Suprapubic skin (tissue), 4 donors: Measurements from ENCODE around the gene ANKEF1. TPM values are rescaled to one million over a fixed set of nuclear protein-coding genes. Genes with fewer than 3 reads are reported as not detected.

ENCODE experiments used
- DNase-seq, 2 donors: peaks; one replicate each; pipeline ENCODE4 v3.0.0-alpha.2; 2019; ENCODE audit warnings: low spot score in 2 of 2
- H3K27ac ChIP-seq: fragments of 200-600 bp; sonication (generic); one replicate; pipeline ENCODE4 v1.5.1; 2019
- H3K27me3 ChIP-seq: fragments of 200-600 bp; sonication (generic); one replicate; pipeline ENCODE4 v1.5.1; 2019
- H3K36me3 ChIP-seq: fragments of 200-600 bp; sonication (generic); one replicate; pipeline ENCODE4 v1.5.1; 2019
- H3K4me1 ChIP-seq: fragments of 200-600 bp; sonication (generic); one replicate; pipeline ENCODE4 v1.5.1; 2019
- H3K4me3 ChIP-seq: fragments of 200-600 bp; sonication (generic); one replicate; pipeline ENCODE4 v1.5.1; 2019; ENCODE audit warnings: mild to moderate bottlenecking
- H3K9me3 ChIP-seq: fragments of 200-600 bp; sonication (generic); one replicate; pipeline ENCODE4 v1.5.1; 2019
- EP300 ChIP-seq: sonication (generic); formaldehyde crosslinking; IDR thresholded peaks from one replicate; pipeline ENCODE4 v1.6.1; 2017; ENCODE audit warnings: antibody characterized with exemption
- POLR2A ChIP-seq, 2 donors: fragments of 450-650 bp; IDR thresholded peaks; one replicate each; pipeline ENCODE4 v1.6.1; 2017; ENCODE audit warnings: antibody characterized with exemption in 2 of 2, mild to moderate bottlenecking in 2 of 2, moderate library complexity in 2 of 2
- POLR2AphosphoS5 ChIP-seq, 3 donors: sonication (generic); formaldehyde crosslinking; IDR thresholded peaks; one replicate each; pipeline ENCODE4 v1.6.1; 2017; ENCODE audit warnings: antibody characterized with exemption in 3 of 3
- WGBS: methylation state at CpG from one replicate; pipeline ENCODE4 v1.1.5; 2018; 5-methylcytosine and 5-hydroxymethylcytosine counted together
- total RNA-seq, 4 donors: library from RNA; depleted of rRNA; stranded (reverse); fragments of >200 nt; gene quantifications; one replicate each; pipeline ENCODE4 v1.1.0, GENCODE V29; 2016
- TF ChIP-seq, protein P1 (sequence below), 2 donors: fragments of 200-600 bp in 1 of 2; fragments of 450-650 bp in 1 of 2; sonication (generic) in 1 of 2; IDR thresholded peaks; one replicate each; pipeline ENCODE4 v1.5.1; 2016 to 2019; ENCODE audit warnings: antibody characterized with exemption in 2 of 2, mild to moderate bottlenecking in 1 of 2, moderate library complexity in 1 of 2

The ANKEF1 gene
- total RNA-seq, 4 donors from 2014 or later: 3.7 to 11.0 (median 4.6) TPM

DNA sequence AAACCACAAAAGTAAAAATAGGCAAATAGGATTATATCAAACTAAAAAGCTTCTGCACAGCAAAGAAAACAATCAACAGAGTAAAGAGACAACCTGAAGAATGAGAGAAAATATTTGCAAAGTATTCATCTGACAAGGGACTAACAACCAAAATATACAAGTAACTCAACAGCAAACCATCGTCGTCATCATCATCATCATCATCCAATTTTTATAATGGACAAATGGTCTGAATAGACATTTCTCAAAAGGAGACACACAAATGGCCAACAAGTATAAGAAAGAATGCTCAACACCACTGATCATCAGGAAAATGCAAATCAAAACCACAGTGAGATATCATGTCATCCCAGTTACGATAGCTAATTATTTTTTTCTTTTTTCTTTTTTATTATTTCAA, 62.0 kb downstream of the ANKEF1 start:
- Histone ChIP-seq H3K4me3 (no peak overlapping the region), H3K27me3 (no peaks in the 10 kb centered on the region), H3K4me1 (peaks cover 4% of the 10 kb centered on the region), H3K36me3 (no peaks in the 10 kb centered on the region), H3K27ac (no peak overlapping the region), H3K9me3 (no peaks in the 10 kb centered on the region)
- TF ChIP-seq, protein P1, sequence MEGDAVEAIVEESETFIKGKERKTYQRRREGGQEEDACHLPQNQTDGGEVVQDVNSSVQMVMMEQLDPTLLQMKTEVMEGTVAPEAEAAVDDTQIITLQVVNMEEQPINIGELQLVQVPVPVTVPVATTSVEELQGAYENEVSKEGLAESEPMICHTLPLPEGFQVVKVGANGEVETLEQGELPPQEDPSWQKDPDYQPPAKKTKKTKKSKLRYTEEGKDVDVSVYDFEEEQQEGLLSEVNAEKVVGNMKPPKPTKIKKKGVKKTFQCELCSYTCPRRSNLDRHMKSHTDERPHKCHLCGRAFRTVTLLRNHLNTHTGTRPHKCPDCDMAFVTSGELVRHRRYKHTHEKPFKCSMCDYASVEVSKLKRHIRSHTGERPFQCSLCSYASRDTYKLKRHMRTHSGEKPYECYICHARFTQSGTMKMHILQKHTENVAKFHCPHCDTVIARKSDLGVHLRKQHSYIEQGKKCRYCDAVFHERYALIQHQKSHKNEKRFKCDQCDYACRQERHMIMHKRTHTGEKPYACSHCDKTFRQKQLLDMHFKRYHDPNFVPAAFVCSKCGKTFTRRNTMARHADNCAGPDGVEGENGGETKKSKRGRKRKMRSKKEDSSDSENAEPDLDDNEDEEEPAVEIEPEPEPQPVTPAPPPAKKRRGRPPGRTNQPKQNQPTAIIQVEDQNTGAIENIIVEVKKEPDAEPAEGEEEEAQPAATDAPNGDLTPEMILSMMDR (IDR thresholded peaks at IDR 0.05): no peak
- TF ChIP-seq POLR2A (IDR thresholded peaks at IDR 0.05) (no peak), EP300 (no peak), POLR2AphosphoS5 (IDR thresholded peaks at IDR 0.05) (no peak)
- no peak for DNase-seq
- whole genome bisulfite sequencing: 91% methylated on average over 3 of the region's 3 CpGs

DNA sequence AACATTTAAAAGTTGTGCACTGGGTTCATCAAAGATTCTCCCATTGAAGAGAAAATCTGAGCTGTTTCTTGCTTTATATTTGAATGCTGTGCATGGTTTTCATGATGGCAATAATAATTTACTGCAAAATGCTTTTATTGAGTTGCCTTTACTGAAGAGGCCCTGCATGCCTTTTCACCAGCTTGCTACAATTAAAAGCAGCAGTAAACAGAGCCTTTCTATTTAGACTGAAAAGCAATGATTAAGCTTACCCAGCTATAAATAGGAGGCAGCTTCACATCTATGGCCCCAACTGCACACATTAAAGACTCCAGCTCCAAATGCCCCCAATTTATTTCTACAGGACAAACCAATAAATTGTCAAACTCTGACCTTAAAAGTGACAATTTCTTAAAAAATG, 70.3 kb downstream of the ANKEF1 start:
- Histone ChIP-seq H3K36me3 (no peaks in the 10 kb centered on the region), H3K27ac (no peak overlapping the region), H3K4me1 (no peaks in the 10 kb centered on the region), H3K9me3 (no peaks in the 10 kb centered on the region), H3K27me3 (no peaks in the 10 kb centered on the region), H3K4me3 (no peak overlapping the region)
- TF ChIP-seq EP300: no peak
- TF ChIP-seq, protein P1 (IDR thresholded peaks at IDR 0.05): no peak
- no peak for TF ChIP-seq POLR2A (IDR thresholded peaks at IDR 0.05)
- TF ChIP-seq POLR2AphosphoS5 (IDR thresholded peaks at IDR 0.05): no peak
- DNase-seq: no peak

Other genes with a start within 250 kb of the ANKEF1 start
- gene PAK5, start 195.9 kb upstream of the ANKEF1 start, total RNA-seq: under 1 TPM in 3 of 4 donors, not detected in 1; 0.10 to 0.56 (median 0.21) TPM
- gene SNAP25, start 183.8 kb downstream of the ANKEF1 start, total RNA-seq: under 1 TPM in 1 of 4 donors, not detected in 3; 0.52 TPM